COLO668 (cell line): ENCODE data around the gene TTC4.

Experiments
- DNase-seq: peaks from one replicate; lab custom pipeline; 2025; ENCODE audit not compliant: unreplicated experiment; lab: John Stamatoyannopoulos, UW

The TTC4 gene

GRCh38 chr1:54777431-54777830 is 61.8 kb downstream of the TTC4 start:
- DNase-seq, result no peak

- DNase-seq, result no peak
These were observed 65.5 kb downstream of the TTC4 start for GRCh38 chr1:54781023-54781723.

- no peak for DNase-seq
These were observed 66.5 kb downstream of the TTC4 start for GRCh38 chr1:54782156-54782555.

GRCh38 chr1:54782588-54782987 is 66.9 kb downstream of the TTC4 start:
- no peak for DNase-seq

GRCh38 chr1:54784066-54784465 is 68.4 kb downstream of the TTC4 start:
- no peak for DNase-seq

GRCh38 chr1:54786778-54787177 is 71.1 kb downstream of the TTC4 start:
- DNase-seq, result no peak

GRCh38 chr1:54787604-54788003 is 71.9 kb downstream of the TTC4 start:
- DNase-seq, result no peak

- DNase-seq, result no peak
These were observed 72.8 kb downstream of the TTC4 start for GRCh38 chr1:54788459-54788858.

GRCh38 chr1:54791880-54792522 is 76.3 kb downstream of the TTC4 start:
- DNase-seq, result peak; percentile 59
